Thoracic aorta (tissue), 2 donors: ENCODE data around the gene PLEKHO2. TPM values are rescaled to one million over a fixed set of nuclear protein-coding genes. Genes with fewer than 3 reads are reported as not detected.

ENCODE experiments used
- ATAC-seq: fragments of 150-250 bp; one replicate; pipeline ENCODE4 v1.8.0; 2017; ENCODE audit warnings: low read depth; ENCODE audit not compliant: insufficient number of reproducible peaks, low FRiP score
- DNase-seq: peaks from one replicate; pipeline ENCODE4 v3.0.0-alpha.2; 2020; ENCODE audit warnings: low spot score
- H3K27ac ChIP-seq, 2 donors: fragments of 200-600 bp; sonication (generic); 1 replicate in 1 of 2; 2 replicates in 1 of 2; pipeline ENCODE4 v1.5.1; 2016; ENCODE audit warnings: mild to moderate bottlenecking in 2 of 2, moderate library complexity in 2 of 2
- H3K27me3 ChIP-seq: fragments of 200-600 bp; sonication (generic); replicated peaks from 2 replicates; pipeline ENCODE4 v1.6.0; 2016; ENCODE audit warnings: mild to moderate bottlenecking; ENCODE audit not compliant: insufficient read depth
- H3K36me3 ChIP-seq: fragments of 200-600 bp; sonication (generic); one replicate; pipeline ENCODE4 v1.5.1; 2016
- H3K4me1 ChIP-seq, 2 donors: fragments of 200-600 bp; sonication (generic); 1 replicate in 1 of 2; 2 replicates in 1 of 2; pipeline versions ENCODE4 v1.5.1 to v1.6.0; 2016; ENCODE audit warnings: low read depth in 2 of 2, mild to moderate bottlenecking in 1 of 2; ENCODE audit not compliant: control insufficient read depth in 1 of 2
- H3K4me3 ChIP-seq: fragments of 200-600 bp; sonication (generic); 2 replicates; pipeline ENCODE4 v1.5.1; 2016; ENCODE audit warnings: mild to moderate bottlenecking
- H3K9me3 ChIP-seq: fragments of 200-600 bp; sonication (generic); 2 replicates; pipeline ENCODE4 v1.5.1; 2016
- CTCF ChIP-seq: fragments of 200-600 bp; sonication (generic); IDR thresholded peaks from one replicate; pipeline ENCODE4 v1.5.1; 2019; ENCODE audit warnings: antibody characterized with exemption
- total RNA-seq, 2 donors: library from RNA; depleted of rRNA; stranded (reverse); fragments of >200 nt; gene quantifications; one replicate each; pipeline versions ENCODE4 v1.1.0 to v1.2.3, GENCODE V29; 2016

The PLEKHO2 gene
- total RNA-seq, 2 donors from 2014 or later, result 50.0 to 53.8 TPM

- DNase-seq, result no peak
- no peaks in the 10 kb centered on the region for H3K27me3 ChIP-seq
- ATAC-seq, result no peak
- H3K9me3 ChIP-seq, result no peaks in the 10 kb centered on the region
- no peaks in the 10 kb centered on the region for H3K36me3 ChIP-seq
- peak overlapping the region; percentile 76 for H3K4me3 ChIP-seq
- H3K4me1 ChIP-seq, result peaks cover 27 to 52% of the 10 kb centered on the region in 2 donors
- H3K27ac ChIP-seq, result peak overlapping the region; percentile 32 to 78
- TF ChIP-seq CTCF, result no peak
Observed at GRCh38 chr15:64843991-64844390, 2.3 kb downstream of the PLEKHO2 start.

GRCh38 chr15:64844576-64845145, 2.9 kb downstream of the PLEKHO2 start:
- H3K4me3 ChIP-seq, result peak overlapping the region; percentile 76
- peaks cover 27 to 52% of the 10 kb centered on the region in 2 donors for H3K4me1 ChIP-seq
- ATAC-seq (no peak), DNase-seq (no peak)
- H3K27ac ChIP-seq, result peak overlapping the region in 1 of 2 donors; percentile 78
- H3K27me3 ChIP-seq, result no peaks in the 10 kb centered on the region
- no peak for TF ChIP-seq CTCF
- peaks cover under 1% of the 10 kb centered on the region for H3K36me3 ChIP-seq
- no peaks in the 10 kb centered on the region for H3K9me3 ChIP-seq

- TF ChIP-seq CTCF, result no peak
- Histone ChIP-seq H3K27me3 (no peaks in the 10 kb centered on the region), H3K9me3 (no peaks in the 10 kb centered on the region), H3K36me3 (peaks cover 6% of the 10 kb centered on the region), H3K4me3 (peak overlapping the region; percentile 76), H3K27ac (peak overlapping the region; percentile 37 to 78), H3K4me1 (peaks cover 27 to 51% of the 10 kb centered on the region in 2 donors)
- no peak for DNase-seq
- ATAC-seq, result no peak
Observed at GRCh38 chr15:64845183-64845611, 3.5 kb downstream of the PLEKHO2 start.

GRCh38 chr15:64845831-64846595, 4.3 kb downstream of the PLEKHO2 start:
- ATAC-seq, result no peak
- H3K36me3 ChIP-seq, result peaks cover 11% of the 10 kb centered on the region
- no peak for DNase-seq
- H3K27ac ChIP-seq, result peak overlapping the region; percentile 37 to 78
- H3K27me3 ChIP-seq, result no peaks in the 10 kb centered on the region
- no peaks in the 10 kb centered on the region for H3K9me3 ChIP-seq
- TF ChIP-seq CTCF, result no peak
- H3K4me3 ChIP-seq, result peak overlapping the region; percentile 76
- peaks cover 31 to 51% of the 10 kb centered on the region in 2 donors for H3K4me1 ChIP-seq

GRCh38 chr15:64847016-64847415, 5.3 kb downstream of the PLEKHO2 start:
- no peaks in the 10 kb centered on the region for H3K9me3 ChIP-seq
- ATAC-seq (no peak), DNase-seq (no peak)
- H3K4me1 ChIP-seq, result peaks cover 35 to 61% of the 10 kb centered on the region in 2 donors
- no peak overlapping the region for H3K4me3 ChIP-seq
- H3K36me3 ChIP-seq, result peaks cover 11% of the 10 kb centered on the region
- no peak overlapping the region for H3K27ac ChIP-seq
- H3K27me3 ChIP-seq, result no peaks in the 10 kb centered on the region
- no peak for TF ChIP-seq CTCF
